M059J (cell line): ENCODE results near the gene TRA2B. TPM values are rescaled to one million over a fixed set of nuclear protein-coding genes. Genes with fewer than 3 reads are reported as not detected.
A peak's percentile ranks its signal among the peaks of the same experiment; 100 is the strongest.
"Not testable (repeated sequence)": the region's sequence is repeated elsewhere in the genome, so short reads cannot be mapped to it uniquely, and the experiment has no call there.

Experiments used
- DNase-seq: peaks from one replicate; pipeline ENCODE4 v3.0.0-alpha.2; 2012; ENCODE audit warnings: low read depth
- total RNA-seq: library from RNA; depleted of rRNA; stranded (reverse); fragments of >200 nt; shearing (Covaris generic); gene quantifications from 2 replicates; pipeline ENCODE4 v1.2.3, GENCODE V29; 2014

TRA2B gene
- total RNA-seq, 1 experiment from 2014 or later, result 268 TPM

DNA sequence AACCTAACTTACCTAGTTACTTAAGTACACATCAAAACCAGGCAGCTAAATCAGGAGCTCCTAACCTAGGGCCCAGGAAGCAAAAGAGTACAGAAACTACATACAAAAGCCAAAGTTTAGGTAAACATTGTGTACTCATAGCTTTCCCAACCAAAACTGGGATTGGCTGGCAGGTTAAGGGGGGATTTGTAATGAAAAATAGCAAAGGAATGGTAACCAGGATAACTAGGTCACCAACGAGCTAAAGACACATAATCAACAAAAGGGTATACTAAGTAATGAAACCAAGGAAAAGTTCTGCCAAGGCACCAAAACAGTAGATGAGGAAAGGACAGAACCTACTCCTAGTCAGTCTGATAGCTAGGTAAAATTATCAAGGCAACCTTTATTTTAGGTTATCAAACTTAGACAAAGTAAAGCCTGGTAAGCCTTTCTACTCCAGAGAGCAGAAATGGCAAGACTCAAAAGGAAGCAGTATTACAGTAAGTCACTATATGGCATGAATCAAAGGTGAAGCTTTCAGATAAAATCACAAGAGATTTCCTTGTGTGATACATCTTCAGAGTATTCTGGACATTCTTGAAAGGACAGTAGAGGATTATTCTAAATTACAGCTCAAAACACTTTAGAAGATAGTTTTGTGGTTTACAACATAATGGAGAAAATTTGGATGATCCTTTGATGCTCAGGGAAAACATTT is 10.2 kb downstream of the TRA2B start:
- no peak for DNase-seq

GRCh38 chr3:185926445-185926844 is 11.4 kb downstream of the TRA2B start:
- DNase-seq, result no peak

DNA sequence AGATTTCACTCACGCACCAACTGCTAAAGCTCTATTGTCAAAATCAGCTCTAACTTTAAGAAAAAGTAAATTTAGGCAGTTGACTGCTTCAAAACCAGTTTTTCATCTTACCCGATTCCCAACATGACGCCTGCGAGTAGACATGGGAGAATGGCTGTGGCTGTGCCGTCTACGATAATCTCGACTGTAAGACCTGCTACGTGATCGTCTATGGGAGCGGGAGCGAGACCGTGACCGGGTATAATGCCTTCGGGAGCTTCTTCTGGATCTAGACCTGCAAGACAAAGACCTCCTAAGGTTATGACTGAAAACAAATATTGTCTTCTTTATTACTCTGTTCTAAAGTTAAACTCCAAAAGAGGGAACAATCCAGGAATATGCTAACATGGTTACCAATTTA is 12.5 kb downstream of the TRA2B start:
- DNase-seq, result no peak

GRCh38 chr3:185924375-185924774 is 13.4 kb downstream of the TRA2B start:
- DNase-seq, result no peak

- no peak for DNase-seq
Measured at GRCh38 chr3:185920184-185920583, 17.6 kb downstream of the TRA2B start.

- no peak for DNase-seq
Measured at GRCh38 chr3:185916042-185916833, 21.6 kb downstream of the TRA2B start.

DNA sequence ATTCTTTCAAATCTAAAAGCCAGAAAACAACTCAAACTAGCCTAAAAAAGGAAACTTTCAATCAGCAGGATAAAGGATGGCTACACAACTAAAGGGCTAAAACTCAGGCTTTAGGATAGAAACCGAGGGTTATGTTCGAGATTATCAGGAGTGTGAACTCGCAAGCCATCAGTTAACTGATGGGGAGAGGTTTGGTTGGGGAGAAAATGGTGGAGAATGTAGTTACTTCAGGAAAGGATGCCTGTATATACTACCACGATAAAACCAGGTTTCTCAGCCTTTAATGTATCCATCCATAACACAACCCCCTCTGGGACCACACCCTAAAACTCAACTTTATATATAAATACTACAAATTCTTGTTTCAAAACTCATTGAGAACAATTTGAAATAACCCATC is 22.2 kb downstream of the TRA2B start:
- no peak for DNase-seq

DNA sequence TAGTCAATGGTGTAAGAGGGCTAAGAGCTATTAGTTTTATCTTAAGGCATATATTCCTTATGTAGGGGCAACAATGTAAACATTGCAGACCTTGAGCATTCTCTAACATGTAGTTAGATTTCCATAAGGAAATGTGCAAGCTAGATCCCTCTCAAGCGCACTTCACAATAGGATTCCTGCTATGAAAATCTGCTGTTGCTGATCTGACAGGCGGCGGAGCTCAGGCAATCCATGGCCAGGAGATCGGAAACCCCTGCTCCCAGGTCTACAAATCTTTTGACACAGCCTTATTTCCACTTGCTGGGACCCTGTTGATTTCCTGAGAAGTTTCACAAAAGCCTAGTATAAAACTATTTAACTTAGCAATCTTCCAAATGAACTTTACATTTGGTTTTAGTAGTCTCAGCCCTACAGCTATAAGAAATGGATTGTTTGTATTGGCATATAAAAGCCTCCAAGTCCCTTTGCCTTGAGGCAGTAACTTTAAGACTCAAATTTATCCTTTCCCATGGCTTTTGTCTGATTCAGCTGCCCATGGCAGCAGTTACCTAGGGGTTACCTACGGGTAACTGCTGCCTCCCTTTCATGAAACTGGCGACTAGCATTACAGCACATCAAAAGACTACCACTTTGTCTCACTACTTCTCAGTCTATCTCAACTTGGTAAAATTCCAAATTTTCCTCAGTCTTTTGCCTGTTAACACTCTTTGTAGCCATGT is 22.7 kb downstream of the TRA2B start:
- no peak for DNase-seq

DNA sequence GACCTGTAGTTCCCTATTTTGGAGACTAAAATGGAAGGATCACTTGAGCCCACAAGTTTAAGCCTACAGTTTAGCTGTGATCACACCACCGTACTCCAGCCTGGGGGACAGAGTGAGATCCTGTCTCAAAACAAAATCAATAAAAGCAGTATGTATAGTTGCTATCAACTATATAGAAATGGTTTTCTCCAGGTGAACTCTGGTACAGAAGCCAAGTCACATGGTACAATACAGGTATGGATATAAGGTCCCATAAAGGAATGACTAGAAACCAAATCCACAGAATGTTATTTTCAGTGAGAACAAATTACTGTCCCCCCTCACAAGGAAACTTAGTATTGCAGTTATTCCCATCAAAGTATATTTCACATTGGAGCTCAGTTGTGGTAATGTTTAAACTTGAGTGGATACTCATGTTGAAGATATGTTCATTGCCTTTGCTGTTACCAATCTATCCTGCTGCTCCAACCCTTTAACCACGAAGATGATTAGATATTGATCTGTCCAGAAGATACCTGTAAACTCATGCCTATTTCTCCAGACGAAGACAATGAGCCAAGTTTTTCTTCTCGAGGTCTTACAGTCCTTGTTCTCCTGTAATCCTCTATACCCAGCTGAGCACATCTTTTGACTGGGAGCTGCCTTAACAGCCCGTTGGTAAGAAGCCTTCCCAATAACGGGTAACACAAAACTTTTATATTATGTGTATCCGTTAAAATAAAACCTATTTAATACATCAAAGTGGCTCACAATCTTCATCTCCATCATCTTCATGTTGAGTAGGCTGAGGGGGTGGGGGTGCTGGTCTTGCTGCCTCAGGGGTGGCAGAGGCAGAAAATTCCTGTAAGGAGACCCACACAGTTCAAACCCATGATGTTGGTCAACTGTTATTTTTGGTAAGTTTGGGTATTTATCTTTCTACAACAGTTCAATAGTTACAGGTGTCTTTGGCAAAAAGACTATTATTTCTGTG is 24.6 kb downstream of the TRA2B start:
- DNase-seq, result no peak

GRCh38 chr3:185912512-185912911 is 25.3 kb downstream of the TRA2B start:
- no peak for DNase-seq

- DNase-seq, result not testable (repeated sequence)
Measured at GRCh38 chr3:185911076-185911448, 26.8 kb downstream of the TRA2B start.

DNA sequence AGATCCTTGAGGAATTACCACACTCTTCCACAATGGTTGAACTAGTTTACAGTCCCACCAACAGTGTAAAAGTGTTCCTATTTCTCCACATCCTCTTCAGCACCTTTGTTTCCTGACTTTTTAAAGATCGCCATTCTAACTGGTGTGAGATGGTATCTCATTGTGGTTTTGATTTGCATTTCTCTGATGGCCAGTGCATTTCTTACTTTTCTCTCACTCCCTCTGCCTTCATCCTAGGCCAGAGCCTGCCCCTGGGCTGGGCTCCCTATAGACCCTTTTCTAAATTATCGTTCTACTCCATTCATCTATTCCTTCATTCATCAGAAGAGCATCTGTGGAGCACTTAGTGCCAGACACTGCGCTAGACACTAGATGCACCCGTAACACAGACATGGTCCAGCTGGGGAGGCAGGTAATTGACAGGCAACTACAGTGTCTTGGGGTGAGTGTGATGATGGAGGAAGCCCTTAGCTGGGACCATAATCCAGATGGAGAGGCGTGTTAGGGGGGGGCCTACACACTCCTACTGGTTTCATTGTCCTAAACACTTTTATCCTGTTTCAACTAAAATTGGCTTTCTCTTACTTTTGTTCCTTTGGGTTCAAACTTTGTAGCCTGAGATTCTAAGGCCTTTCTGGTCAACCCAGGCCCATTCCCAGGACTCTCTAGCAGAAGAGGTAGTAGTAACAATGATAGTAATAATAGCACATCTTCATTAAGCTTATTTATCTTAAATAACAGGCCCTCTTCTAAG is 27.3 kb downstream of the TRA2B start:
- not testable (repeated sequence) for DNase-seq

GRCh38 chr3:185909913-185910312 is 27.9 kb downstream of the TRA2B start:
- DNase-seq, result not testable (repeated sequence)

DNA sequence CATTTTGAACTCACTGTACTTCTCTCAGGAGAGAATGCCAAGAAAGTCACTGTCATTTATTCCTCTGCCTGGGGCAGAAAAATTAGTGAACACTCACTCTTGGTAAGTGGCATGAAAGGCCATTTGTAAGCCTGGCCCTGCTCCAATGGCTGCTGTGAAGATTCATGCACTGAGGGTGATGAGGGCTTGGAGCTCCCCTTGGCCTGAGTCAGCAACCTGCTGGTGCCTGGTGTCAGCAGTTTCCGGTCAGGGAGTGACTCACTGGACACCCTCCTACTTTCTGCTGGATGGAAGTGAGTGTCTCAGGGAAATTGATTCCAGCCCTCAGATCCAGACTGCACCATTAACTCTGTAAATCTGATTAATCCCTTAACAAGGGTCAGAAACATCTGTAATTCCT is 37.6 kb downstream of the TRA2B start:
- DNase-seq, result peak; percentile 100

GRCh38 chr3:185896636-185897035 is 41.2 kb downstream of the TRA2B start:
- no peak for DNase-seq

DNA sequence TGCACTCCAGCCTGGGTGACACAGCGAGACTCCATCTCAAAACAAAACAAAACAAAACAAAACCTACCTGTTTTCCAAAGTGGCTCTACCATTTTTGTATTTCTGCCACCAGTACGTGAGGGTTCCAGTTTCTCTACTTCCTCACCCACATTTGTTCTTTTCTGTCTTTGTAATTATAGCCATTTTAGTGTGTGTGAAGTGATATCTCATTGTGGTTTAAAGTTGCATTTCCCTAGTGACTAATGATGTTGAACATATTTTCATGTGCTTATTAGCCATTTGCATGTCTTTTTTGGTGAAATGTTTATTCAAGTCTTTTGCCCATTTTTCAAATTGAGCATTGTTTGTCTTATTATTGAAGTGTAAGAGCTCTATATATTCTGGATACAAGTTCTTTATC is 50.7 kb downstream of the TRA2B start:
- no peak for DNase-seq

DNA sequence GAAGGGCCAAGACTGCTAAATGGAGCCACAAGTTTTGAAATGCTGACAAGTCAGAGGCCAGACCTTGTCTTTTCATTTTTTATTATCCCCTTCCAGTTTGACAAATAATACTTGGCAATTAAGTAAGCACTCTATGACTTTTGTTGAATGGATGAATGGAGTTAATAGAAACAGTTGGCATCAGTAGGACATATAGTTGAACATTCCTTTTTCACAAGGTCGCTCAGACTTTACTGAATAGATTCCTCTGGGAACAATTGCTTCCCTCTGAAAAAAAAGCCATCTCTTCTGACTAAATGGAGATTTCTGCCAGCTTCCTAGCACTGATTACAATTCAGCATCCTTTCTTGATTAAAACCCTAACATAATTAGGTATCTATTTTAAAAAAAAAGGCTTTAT is 53.2 kb downstream of the TRA2B start:
- no peak for DNase-seq

DNA sequence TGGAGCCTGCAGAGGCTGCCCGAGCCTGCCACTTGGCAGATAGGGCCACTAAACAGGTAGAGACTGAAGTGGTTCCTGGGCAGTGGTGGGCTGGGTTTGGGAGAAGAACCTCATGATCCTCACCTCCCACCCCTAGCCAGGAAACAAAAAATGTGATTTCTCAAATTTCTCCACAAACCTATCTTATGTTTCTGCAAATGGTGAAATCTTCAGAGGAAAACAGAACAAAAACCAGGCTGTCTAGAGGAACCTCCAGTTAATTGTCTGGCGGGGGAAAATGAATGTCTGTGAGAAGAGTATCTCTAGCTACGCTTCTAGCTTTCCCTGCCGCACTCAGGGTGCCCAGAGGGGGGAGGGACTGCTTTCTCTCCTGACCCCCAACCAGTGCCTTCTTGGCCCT is 55.9 kb downstream of the TRA2B start:
- no peak for DNase-seq

DNA sequence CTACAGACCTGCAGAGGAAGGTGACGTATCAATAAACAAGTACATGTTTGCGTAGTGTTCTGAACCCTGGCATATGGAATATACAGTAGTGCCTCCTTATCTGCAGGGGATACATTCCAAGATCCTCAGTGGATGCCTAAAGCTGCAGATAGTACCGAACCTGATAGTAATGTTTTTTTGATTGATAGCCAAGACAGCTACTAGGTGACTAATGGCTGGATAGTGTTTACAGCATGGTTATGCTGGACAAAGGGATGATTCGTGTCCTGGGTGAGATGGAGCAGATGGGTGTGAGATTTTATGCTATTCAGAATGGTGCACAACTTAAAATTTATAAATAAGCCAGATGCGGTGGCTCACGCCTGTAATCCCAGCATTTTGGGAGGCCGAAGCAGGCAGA is 57.2 kb downstream of the TRA2B start:
- DNase-seq, result peak; percentile 34

GRCh38 chr3:185878920-185879319 is 58.9 kb downstream of the TRA2B start:
- DNase-seq, result peak; percentile 26

GRCh38 chr3:185874119-185874518 is 63.7 kb downstream of the TRA2B start:
- DNase-seq, result no peak
